Left ventricle myocardium inferior (tissue), 1 donor: ENCODE measurements around the gene ZBTB9. TPM values are rescaled to one million over a fixed set of nuclear protein-coding genes. Genes with fewer than 3 reads are reported as not detected.

ENCODE experiments used
- DNase-seq: peaks from one replicate; pipeline ENCODE4 v3.0.0-alpha.2; 2020
- H3K27ac ChIP-seq: fragments of 200-600 bp; replicated peaks from 2 replicates; pipeline ENCODE4 v1.8.0; 2021
- H3K27me3 ChIP-seq: fragments of 200-600 bp; 2 replicates; pipeline ENCODE4 v1.8.0; 2021; ENCODE audit warnings: low read depth
- H3K36me3 ChIP-seq: fragments of 200-600 bp; 2 replicates; pipeline ENCODE4 v1.8.0; 2021
- H3K4me1 ChIP-seq: fragments of 200-600 bp; 2 replicates; pipeline ENCODE4 v1.8.0; 2021
- H3K4me3 ChIP-seq: fragments of 200-600 bp; 2 replicates; pipeline ENCODE4 v1.8.0; 2021; ENCODE audit warnings: mild to moderate bottlenecking, moderate library complexity
- H3K9me3 ChIP-seq: fragments of 200-600 bp; replicated peaks from 2 replicates; pipeline ENCODE4 v1.8.0; 2021
- intact Hi-C: fragments of 100-400 bp; cut with micrococcal nuclease; formaldehyde crosslinking; loops from one replicate; pipeline ENCODE4 v1.11.0; 2022
- total RNA-seq: library from RNA; stranded (reverse); fragmentation: NEBNext Ultra II Directional; extraction: Animal tissue kit (Norgen Biotek cat#: 25700); gene quantifications from one replicate; pipeline ENCODE4 v1.2.1, GENCODE V29; 2021
- TF ChIP-seq, protein P1 (sequence below): fragments of 200-600 bp; IDR thresholded peaks from 2 replicates; pipeline ENCODE4 v1.8.0; 2021; ENCODE audit warnings: antibody characterized with exemption, mild to moderate bottlenecking, borderline replicate concordance
- donor health status: DM: no; HTN: yes; CAD: no; lungs with severe emphysema.

ZBTB9 gene
- total RNA-seq, 1 donor from 2014 or later = 4.9 TPM

- DNase-seq = no peak
- no peak overlapping the region for H3K27ac ChIP-seq
- H3K27me3 ChIP-seq = no peaks in the 10 kb centered on the region
- intact Hi-C loops = no loop called here
- peaks cover 30% of the 10 kb centered on the region for H3K36me3 ChIP-seq
- no peak overlapping the region for H3K4me3 ChIP-seq
- H3K9me3 ChIP-seq = no peaks in the 10 kb centered on the region
- TF ChIP-seq, protein P1, sequence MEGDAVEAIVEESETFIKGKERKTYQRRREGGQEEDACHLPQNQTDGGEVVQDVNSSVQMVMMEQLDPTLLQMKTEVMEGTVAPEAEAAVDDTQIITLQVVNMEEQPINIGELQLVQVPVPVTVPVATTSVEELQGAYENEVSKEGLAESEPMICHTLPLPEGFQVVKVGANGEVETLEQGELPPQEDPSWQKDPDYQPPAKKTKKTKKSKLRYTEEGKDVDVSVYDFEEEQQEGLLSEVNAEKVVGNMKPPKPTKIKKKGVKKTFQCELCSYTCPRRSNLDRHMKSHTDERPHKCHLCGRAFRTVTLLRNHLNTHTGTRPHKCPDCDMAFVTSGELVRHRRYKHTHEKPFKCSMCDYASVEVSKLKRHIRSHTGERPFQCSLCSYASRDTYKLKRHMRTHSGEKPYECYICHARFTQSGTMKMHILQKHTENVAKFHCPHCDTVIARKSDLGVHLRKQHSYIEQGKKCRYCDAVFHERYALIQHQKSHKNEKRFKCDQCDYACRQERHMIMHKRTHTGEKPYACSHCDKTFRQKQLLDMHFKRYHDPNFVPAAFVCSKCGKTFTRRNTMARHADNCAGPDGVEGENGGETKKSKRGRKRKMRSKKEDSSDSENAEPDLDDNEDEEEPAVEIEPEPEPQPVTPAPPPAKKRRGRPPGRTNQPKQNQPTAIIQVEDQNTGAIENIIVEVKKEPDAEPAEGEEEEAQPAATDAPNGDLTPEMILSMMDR = no peak
- H3K4me1 ChIP-seq = no peaks in the 10 kb centered on the region
Observed at GRCh38 chr6:33446356-33446755, 8.0 kb upstream of the ZBTB9 start.

GRCh38 chr6:33450434-33450833 is 3.9 kb upstream of the ZBTB9 start:
- no peaks in the 10 kb centered on the region for H3K9me3 ChIP-seq
- TF ChIP-seq, protein P1 = no peak
- no peak for DNase-seq
- peaks cover 28% of the 10 kb centered on the region for H3K4me1 ChIP-seq
- H3K4me3 ChIP-seq = no peak overlapping the region
- intact Hi-C loops = no loop called here
- H3K36me3 ChIP-seq = peaks cover 15% of the 10 kb centered on the region
- no peak overlapping the region for H3K27ac ChIP-seq
- H3K27me3 ChIP-seq = no peaks in the 10 kb centered on the region

DNA sequence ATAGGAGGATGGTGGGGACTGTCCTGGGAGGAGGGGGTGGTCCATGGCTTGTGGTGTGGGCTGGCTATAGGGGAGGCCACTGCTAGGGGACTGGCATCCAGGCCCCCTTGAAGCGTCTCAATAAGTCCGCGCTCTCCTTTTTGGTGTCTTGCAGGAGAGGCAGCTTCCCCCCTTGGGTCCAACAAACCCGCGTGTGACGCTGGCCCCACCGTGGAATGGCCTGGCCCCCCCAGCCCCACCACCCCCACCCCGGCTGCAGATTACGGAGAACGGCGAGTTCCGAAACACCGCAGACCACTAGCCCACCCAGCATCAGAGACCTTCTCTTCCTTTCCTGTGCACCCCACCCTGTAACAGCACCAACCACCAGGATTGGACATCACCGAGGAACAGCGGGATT is 2.8 kb upstream of the ZBTB9 start:
- Histone ChIP-seq H3K4me3 (no peak overlapping the region), H3K4me1 (peaks cover 30% of the 10 kb centered on the region), H3K36me3 (peaks cover 17% of the 10 kb centered on the region), H3K27me3 (no peaks in the 10 kb centered on the region), H3K9me3 (no peaks in the 10 kb centered on the region), H3K27ac (no peak overlapping the region)
- intact Hi-C loops = no loop called here
- DNase-seq = no peak
- TF ChIP-seq, protein P1 = no peak

GRCh38 chr6:33452496-33452895 is 1.9 kb upstream of the ZBTB9 start:
- TF ChIP-seq, protein P1 = no peak
- Histone ChIP-seq H3K27ac (no peak overlapping the region), H3K4me1 (peaks cover 30% of the 10 kb centered on the region), H3K27me3 (no peaks in the 10 kb centered on the region), H3K9me3 (no peaks in the 10 kb centered on the region), H3K36me3 (peaks cover 17% of the 10 kb centered on the region), H3K4me3 (no peak overlapping the region)
- intact Hi-C loops = no loop called here
- DNase-seq = no peak

DNA sequence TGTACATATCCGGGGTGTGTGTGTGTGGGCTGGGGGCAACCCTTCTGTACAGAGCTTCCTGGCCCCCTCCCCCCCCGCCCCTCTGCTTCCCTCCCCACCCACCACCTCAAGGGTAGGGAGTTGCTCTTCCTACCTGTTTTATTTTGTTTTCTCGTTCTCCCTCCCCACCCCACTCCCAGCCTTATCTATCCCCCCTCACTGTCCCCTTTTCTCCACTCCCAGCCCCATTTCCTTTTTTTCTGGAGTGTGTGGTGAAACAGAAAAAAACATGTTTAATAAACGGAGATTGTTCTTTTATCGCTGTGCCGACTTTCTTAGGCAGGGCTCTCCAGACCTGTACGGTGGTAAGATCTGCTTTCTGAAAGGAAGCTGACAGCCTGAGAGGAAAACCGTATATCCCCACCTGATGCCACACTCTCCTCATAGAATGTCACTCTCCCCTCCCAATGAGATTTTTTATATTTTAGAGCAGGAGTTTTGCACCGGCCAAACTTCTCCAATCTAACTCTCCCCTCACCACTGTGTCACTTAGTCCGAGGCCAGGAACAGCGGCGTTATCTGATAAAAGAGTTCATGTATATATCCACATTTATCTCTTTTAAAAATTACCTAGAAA is 875 bp upstream of the ZBTB9 start:
- intact Hi-C loops = no loop called here
- H3K27me3 ChIP-seq = no peaks in the 10 kb centered on the region
- H3K4me3 ChIP-seq = peak overlapping the region; percentile 87
- H3K36me3 ChIP-seq = peaks cover 14% of the 10 kb centered on the region
- TF ChIP-seq, protein P1 = no peak
- DNase-seq = no peak
- H3K4me1 ChIP-seq = peaks cover 30% of the 10 kb centered on the region
- H3K27ac ChIP-seq = peak overlapping the region; percentile 88
- no peaks in the 10 kb centered on the region for H3K9me3 ChIP-seq

- Histone ChIP-seq H3K27me3 (no peaks in the 10 kb centered on the region), H3K4me1 (peaks cover 30% of the 10 kb centered on the region), H3K4me3 (peak overlapping the region; percentile 87), H3K27ac (peak overlapping the region; percentile 88), H3K9me3 (no peaks in the 10 kb centered on the region), H3K36me3 (peaks cover 14% of the 10 kb centered on the region)
- intact Hi-C loops = no loop called here
- TF ChIP-seq, protein P1 = no peak
- DNase-seq = no peak
Observed at GRCh38 chr6:33455051-33455450, 675 bp downstream of the ZBTB9 start.
